NCI-H460 (cell line): ENCODE results near the gene RBMS3. TPM values are rescaled to one million over a fixed set of nuclear protein-coding genes. Genes with fewer than 3 reads are reported as not detected.

Experiments used
- DNase-seq: peaks from one replicate; pipeline ENCODE4 v3.0.0-alpha.2; 2016; ENCODE audit warnings: low read depth; ENCODE audit errors: extremely low read depth
- total RNA-seq: library from RNA; depleted of rRNA; stranded (reverse); fragments of >200 nt; shearing (Covaris generic); gene quantifications from 2 replicates; pipeline ENCODE4 v1.2.3, GENCODE V29; 2014

RBMS3 gene
- total RNA-seq, 1 experiment from 2014 or later = 25.8 TPM

GRCh38 chr3:29971895-29972294 is 691.0 kb downstream of the RBMS3 start:
- DNase-seq = no peak

- DNase-seq = no peak
Measured at GRCh38 chr3:29972320-29972993, 691.6 kb downstream of the RBMS3 start.

GRCh38 chr3:29973763-29974162 is 692.9 kb downstream of the RBMS3 start:
- no peak for DNase-seq

- DNase-seq = no peak
Measured at GRCh38 chr3:29976871-29977270, 696.0 kb downstream of the RBMS3 start.

GRCh38 chr3:29977360-29977759 is 696.5 kb downstream of the RBMS3 start:
- DNase-seq = no peak

- DNase-seq = no peak
Measured at GRCh38 chr3:29978036-29978435, 697.2 kb downstream of the RBMS3 start.

GRCh38 chr3:29991198-29991597 is 710.3 kb downstream of the RBMS3 start:
- no peak for DNase-seq

- no peak for DNase-seq
Measured at GRCh38 chr3:30002797-30003196, 721.9 kb downstream of the RBMS3 start.

- no peak for DNase-seq
Measured at GRCh38 chr3:30003741-30004140, 722.9 kb downstream of the RBMS3 start.

- no peak for DNase-seq
Measured at GRCh38 chr3:30004481-30004880, 723.6 kb downstream of the RBMS3 start.

GRCh38 chr3:30006111-30006510 is 725.2 kb downstream of the RBMS3 start:
- DNase-seq = no peak

GRCh38 chr3:30007668-30008067 is 726.8 kb downstream of the RBMS3 start:
- no peak for DNase-seq

- DNase-seq = no peak
Measured at GRCh38 chr3:30011237-30011803, 730.4 kb downstream of the RBMS3 start.

GRCh38 chr3:30012941-30013543 is 732.2 kb downstream of the RBMS3 start:
- DNase-seq = peak; percentile 45

GRCh38 chr3:30017901-30018300 is 737.0 kb downstream of the RBMS3 start:
- DNase-seq = no peak

- no peak for DNase-seq
Measured at GRCh38 chr3:30020380-30020779, 739.5 kb downstream of the RBMS3 start.

- DNase-seq = no peak
Measured at GRCh38 chr3:30024466-30024865, 743.6 kb downstream of the RBMS3 start.

- DNase-seq = no peak
Measured at GRCh38 chr3:30026851-30027250, 746.0 kb downstream of the RBMS3 start.

GRCh38 chr3:30034246-30034991 is 753.5 kb downstream of the RBMS3 start:
- no peak for DNase-seq

- DNase-seq = no peak
Measured at GRCh38 chr3:30035935-30036567, 755.2 kb downstream of the RBMS3 start.

- no peak for DNase-seq
Measured at GRCh38 chr3:30040126-30040525, 759.3 kb downstream of the RBMS3 start.
